Measurements from ENCODE around the gene BMPR1A. TPM values are rescaled to one million over a fixed set of nuclear protein-coding genes. Genes with fewer than 3 reads are reported as not detected.

The BMPR1A gene
- total RNA-seq, 1 experiment from 2014 or later: 104 TPM

DNA sequence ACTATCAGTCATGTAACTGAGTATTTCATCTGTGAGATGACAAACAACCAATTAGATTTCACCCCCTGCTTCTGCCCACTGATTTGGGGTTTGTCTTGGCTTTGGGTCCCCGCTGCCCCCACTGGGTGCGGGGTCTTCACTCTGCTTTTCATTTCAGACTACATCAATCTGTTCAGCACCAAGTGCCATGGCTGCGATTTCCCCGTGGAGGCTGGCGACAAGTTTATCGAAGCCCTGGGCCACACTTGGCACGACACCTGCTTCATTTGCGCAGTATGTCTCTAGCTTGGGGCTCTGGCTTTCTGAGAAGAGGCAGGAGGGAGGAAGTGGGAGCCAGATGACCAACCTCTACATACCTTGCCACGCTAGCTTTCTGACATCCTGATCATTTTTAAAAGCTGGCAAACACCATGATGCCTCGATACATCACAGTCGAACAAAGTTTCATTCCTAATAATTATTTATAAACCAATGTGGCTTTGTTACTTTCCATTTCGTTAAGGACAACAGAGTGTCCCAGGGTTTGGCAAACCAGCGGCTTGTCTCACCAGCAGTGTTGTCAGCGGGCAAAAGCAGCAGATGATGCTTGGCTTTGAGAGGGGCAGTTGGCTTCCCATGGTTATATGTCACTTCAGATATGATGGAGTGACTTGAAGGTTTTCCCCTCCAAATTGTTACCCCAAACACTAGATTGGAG is 30.3 kb upstream of the BMPR1A start (continued):
- TF ChIP-seq, protein P1, sequence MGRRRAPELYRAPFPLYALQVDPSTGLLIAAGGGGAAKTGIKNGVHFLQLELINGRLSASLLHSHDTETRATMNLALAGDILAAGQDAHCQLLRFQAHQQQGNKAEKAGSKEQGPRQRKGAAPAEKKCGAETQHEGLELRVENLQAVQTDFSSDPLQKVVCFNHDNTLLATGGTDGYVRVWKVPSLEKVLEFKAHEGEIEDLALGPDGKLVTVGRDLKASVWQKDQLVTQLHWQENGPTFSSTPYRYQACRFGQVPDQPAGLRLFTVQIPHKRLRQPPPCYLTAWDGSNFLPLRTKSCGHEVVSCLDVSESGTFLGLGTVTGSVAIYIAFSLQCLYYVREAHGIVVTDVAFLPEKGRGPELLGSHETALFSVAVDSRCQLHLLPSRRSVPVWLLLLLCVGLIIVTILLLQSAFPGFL (CRISPR knock-in tag; IDR thresholded peaks at IDR 0.05; ENCODE audit: borderline replicate concordance): no peak

DNA sequence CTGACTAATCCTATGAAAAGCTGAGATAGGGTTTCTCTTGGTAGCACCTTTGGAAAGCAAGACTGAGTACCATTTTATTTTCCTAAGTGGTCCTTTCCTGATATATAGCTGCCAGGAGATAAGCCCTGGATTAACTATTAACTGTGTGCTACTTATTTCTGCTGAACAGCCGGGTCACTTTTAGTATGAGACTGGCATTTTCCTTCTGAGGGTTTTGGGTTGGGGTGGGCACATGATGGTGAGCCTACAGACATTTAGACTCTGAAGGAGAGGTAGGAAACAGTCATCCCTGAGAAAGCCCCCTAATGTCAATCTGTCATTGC is 29.8 kb upstream of the BMPR1A start:
- ATAC-seq (no peak), DNase-seq (ENCODE audit: low spot score) (no peak)
- peaks cover 4% of the 10 kb centered on the region for H3K4me1 Mint-ChIP-seq
- H3K27me3 Mint-ChIP-seq (ENCODE audit: low read depth): no peaks in the 10 kb centered on the region
- ChIA-PET POLR2A (no interaction called here), CTCF (no interaction called here)
- no peak for TF ChIP-seq KAT7 (CRISPR knock-in tag; IDR thresholded peaks at IDR 0.05; ENCODE audit: borderline replicate concordance)
- TF ChIP-seq ZNF416 (CRISPR knock-in tag; IDR thresholded peaks at IDR 0.05): no peak
- TF ChIP-seq, protein P2, sequence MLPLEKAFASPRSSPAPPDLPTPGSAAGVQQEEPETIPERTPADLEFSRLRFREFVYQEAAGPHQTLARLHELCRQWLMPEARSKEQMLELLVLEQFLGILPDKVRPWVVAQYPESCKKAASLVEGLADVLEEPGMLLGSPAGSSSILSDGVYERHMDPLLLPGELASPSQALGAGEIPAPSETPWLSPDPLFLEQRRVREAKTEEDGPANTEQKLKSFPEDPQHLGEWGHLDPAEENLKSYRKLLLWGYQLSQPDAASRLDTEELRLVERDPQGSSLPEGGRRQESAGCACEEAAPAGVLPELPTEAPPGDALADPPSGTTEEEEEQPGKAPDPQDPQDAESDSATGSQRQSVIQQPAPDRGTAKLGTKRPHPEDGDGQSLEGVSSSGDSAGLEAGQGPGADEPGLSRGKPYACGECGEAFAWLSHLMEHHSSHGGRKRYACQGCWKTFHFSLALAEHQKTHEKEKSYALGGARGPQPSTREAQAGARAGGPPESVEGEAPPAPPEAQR (CRISPR knock-in tag; IDR thresholded peaks at IDR 0.05): no peak
- TF ChIP-seq, protein P3, sequence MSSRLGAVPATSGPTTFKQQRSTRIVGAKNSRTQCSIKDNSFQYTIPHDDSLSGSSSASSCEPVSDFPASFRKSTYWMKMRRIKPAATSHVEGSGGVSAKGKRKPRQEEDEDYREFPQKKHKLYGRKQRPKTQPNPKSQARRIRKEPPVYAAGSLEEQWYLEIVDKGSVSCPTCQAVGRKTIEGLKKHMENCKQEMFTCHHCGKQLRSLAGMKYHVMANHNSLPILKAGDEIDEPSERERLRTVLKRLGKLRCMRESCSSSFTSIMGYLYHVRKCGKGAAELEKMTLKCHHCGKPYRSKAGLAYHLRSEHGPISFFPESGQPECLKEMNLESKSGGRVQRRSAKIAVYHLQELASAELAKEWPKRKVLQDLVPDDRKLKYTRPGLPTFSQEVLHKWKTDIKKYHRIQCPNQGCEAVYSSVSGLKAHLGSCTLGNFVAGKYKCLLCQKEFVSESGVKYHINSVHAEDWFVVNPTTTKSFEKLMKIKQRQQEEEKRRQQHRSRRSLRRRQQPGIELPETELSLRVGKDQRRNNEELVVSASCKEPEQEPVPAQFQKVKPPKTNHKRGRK (CRISPR knock-in tag; IDR thresholded peaks at IDR 0.05; ENCODE audit: borderline replicate concordance): no peak
- TF ChIP-seq NR1H2 (CRISPR knock-in tag; IDR thresholded peaks at IDR 0.05): no peak
- TF ChIP-seq, protein P4, sequence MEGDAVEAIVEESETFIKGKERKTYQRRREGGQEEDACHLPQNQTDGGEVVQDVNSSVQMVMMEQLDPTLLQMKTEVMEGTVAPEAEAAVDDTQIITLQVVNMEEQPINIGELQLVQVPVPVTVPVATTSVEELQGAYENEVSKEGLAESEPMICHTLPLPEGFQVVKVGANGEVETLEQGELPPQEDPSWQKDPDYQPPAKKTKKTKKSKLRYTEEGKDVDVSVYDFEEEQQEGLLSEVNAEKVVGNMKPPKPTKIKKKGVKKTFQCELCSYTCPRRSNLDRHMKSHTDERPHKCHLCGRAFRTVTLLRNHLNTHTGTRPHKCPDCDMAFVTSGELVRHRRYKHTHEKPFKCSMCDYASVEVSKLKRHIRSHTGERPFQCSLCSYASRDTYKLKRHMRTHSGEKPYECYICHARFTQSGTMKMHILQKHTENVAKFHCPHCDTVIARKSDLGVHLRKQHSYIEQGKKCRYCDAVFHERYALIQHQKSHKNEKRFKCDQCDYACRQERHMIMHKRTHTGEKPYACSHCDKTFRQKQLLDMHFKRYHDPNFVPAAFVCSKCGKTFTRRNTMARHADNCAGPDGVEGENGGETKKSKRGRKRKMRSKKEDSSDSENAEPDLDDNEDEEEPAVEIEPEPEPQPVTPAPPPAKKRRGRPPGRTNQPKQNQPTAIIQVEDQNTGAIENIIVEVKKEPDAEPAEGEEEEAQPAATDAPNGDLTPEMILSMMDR (IDR thresholded peaks at IDR 0.05): no peak
- H3K36me3 Mint-ChIP-seq: no peaks in the 10 kb centered on the region
- H3K9me3 Mint-ChIP-seq: no peaks in the 10 kb centered on the region
- no peak overlapping the region for H3K4me3 Mint-ChIP-seq
- no peak overlapping the region for H3K27ac Mint-ChIP-seq

DNA sequence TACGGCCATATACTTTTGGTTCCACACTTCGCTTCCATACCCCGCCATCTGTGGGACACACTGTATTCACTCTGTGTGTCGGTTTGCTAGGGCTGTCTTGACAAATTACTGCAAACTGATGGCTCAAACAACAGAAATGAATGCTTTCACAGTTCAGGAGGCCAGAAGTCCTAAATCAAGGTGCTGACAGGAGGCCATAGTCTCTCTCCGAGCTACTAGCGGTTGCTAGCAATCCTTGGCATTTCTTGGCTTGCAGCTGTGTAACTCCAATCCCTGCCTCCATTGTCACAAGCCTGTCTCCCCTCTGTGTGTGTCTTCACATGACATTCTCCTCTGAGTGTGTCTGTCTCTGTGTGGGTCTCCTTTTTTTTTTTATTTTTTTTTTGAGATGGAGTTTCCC is 28.9 kb upstream of the BMPR1A start:
- CTCF ChIA-PET: no interaction called here
- H3K4me3 Mint-ChIP-seq: no peak overlapping the region
- H3K4me1 Mint-ChIP-seq: no peaks in the 10 kb centered on the region
- H3K36me3 Mint-ChIP-seq: no peaks in the 10 kb centered on the region
- H3K9me3 Mint-ChIP-seq: no peaks in the 10 kb centered on the region
- no peak overlapping the region for H3K27ac Mint-ChIP-seq
- ATAC-seq (no peak), DNase-seq (ENCODE audit: low spot score) (no peak)
- TF ChIP-seq NR2C2 (CRISPR knock-in tag; IDR thresholded peaks at IDR 0.05) (no peak), ATF1 (CRISPR knock-in tag; IDR thresholded peaks at IDR 0.05) (no peak), ZNF317 (CRISPR knock-in tag; IDR thresholded peaks at IDR 0.05; ENCODE audit: borderline replicate concordance, low read depth) (no peak), ZNF263 (CRISPR knock-in tag; IDR thresholded peaks at IDR 0.05; ENCODE audit: low read depth) (no peak), NR3C1 (CRISPR knock-in tag; conservative IDR thresholded peaks at IDR 0.05; ENCODE audit: low read depth) (no peak), TEAD4 (CRISPR knock-in tag; IDR thresholded peaks at IDR 0.05) (no peak)
- TF ChIP-seq, protein P5, sequence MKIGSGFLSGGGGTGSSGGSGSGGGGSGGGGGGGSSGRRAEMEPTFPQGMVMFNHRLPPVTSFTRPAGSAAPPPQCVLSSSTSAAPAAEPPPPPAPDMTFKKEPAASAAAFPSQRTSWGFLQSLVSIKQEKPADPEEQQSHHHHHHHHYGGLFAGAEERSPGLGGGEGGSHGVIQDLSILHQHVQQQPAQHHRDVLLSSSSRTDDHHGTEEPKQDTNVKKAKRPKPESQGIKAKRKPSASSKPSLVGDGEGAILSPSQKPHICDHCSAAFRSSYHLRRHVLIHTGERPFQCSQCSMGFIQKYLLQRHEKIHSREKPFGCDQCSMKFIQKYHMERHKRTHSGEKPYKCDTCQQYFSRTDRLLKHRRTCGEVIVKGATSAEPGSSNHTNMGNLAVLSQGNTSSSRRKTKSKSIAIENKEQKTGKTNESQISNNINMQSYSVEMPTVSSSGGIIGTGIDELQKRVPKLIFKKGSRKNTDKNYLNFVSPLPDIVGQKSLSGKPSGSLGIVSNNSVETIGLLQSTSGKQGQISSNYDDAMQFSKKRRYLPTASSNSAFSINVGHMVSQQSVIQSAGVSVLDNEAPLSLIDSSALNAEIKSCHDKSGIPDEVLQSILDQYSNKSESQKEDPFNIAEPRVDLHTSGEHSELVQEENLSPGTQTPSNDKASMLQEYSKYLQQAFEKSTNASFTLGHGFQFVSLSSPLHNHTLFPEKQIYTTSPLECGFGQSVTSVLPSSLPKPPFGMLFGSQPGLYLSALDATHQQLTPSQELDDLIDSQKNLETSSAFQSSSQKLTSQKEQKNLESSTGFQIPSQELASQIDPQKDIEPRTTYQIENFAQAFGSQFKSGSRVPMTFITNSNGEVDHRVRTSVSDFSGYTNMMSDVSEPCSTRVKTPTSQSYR (CRISPR knock-in tag; IDR thresholded peaks at IDR 0.05): no peak
- TF ChIP-seq, protein P6, sequence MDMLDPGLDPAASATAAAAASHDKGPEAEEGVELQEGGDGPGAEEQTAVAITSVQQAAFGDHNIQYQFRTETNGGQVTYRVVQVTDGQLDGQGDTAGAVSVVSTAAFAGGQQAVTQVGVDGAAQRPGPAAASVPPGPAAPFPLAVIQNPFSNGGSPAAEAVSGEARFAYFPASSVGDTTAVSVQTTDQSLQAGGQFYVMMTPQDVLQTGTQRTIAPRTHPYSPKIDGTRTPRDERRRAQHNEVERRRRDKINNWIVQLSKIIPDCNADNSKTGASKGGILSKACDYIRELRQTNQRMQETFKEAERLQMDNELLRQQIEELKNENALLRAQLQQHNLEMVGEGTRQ (CRISPR knock-in tag; IDR thresholded peaks at IDR 0.05): no peak
- no peaks in the 10 kb centered on the region for H3K27me3 Mint-ChIP-seq (ENCODE audit: low read depth)
- POLR2A ChIA-PET: no interaction called here
